ENCODE data around the gene RALA.
"Not testable (repeated sequence)": the region's sequence is repeated elsewhere in the genome, so short reads cannot be mapped to it uniquely, and the experiment has no call there.

The RALA gene

GRCh38 chr7:39651265-39651664 is 27.9 kb downstream of the RALA start:
- DNase-seq, result no peak

DNA sequence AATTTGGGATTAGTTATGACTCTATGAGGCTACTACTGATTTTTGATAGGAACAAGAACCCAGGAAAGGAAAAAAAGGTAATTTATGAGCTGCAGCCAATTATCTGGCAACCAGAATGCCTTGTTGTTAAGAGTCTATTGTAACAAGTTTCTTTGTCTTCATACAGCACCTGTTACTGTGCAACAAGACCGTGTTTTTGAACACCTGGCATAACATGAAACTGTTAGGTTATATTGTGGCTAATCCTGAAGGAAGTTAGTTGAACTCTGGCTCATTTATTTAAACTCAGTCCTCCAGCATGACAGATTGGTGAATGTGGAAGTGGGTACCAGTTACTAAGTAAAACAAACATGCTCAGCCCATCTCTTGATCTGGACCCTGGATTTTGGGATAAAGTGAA is 33.0 kb downstream of the RALA start:
- no peak for DNase-seq

DNA sequence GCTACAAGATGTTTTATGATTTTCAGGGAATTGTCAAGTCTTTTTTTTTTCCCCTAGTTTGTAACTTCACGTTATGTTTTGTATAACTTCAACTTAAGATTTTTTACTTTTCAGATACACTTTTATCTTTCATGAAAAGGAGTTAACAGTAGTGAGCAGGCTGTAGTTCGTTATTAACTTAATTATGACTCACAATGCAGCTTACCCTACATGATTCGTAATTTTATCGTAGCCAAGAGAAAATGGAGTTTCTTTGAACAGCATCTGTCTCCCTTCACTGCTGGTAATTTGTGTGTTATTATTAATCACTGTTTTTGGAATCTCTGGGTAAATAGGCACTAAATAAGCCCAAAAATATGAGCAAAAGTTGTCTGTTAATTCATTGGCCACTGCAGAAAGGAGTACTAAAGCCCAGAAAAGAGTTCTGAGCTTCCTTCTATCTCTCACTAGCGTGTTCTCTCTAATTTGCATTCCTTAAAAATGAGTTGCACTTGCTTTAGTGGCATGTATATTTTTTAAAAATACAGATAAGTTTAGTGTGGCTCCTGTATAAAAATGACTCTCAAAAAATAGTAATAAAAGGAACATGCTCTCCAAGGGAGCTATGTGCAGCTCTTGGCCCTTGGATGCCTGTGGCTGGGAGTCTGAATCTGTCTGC is 36.1 kb downstream of the RALA start:
- DNase-seq, result no peak

DNA sequence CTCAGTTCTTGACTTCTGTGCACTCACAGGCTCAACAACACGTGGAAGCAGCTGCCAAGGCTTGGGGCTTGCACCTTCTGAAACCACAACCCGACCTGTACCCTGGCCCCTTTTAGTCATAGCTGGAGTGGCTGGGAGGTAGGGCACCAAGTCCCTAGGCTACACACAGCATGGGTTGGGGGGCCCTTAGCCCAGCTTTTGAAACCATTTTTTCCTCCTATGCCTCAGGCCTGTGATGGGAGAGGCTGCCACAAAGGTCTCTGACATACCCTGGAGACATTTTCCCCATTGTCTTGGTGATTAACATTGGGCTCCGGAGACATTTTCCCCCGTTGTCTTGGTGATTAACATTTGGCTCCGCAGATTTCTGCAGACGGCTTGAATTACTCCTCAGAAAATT is 38.6 kb downstream of the RALA start:
- DNase-seq, result no peak

- DNase-seq, result no peak
Observed at GRCh38 chr7:39663263-39663662, 39.9 kb downstream of the RALA start.

- DNase-seq, result no peak
Observed at GRCh38 chr7:39664057-39664456, 40.7 kb downstream of the RALA start.

DNA sequence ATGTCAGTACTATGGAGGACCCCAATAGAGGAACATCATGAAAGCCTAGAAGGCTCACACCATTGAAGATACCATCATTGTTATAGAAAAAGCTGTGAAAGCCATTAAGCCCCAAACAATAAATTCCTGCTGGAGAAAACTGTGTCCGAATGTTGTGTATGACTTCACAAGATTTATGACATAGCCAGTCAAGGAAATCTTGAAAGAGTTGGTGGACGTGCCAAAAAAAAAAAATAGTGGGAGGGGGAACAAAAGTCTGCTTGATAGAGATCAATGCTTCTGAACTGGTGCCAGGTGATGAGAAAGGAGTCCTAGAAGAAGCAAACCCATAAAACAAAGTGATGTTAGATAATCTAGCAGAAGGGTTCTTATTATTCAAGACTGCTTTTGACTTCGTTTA is 41.2 kb downstream of the RALA start:
- no peak for DNase-seq

- no peak for DNase-seq
Observed at GRCh38 chr7:39666562-39666961, 43.2 kb downstream of the RALA start.

- DNase-seq, result no peak
Observed at GRCh38 chr7:39667341-39667923, 44.1 kb downstream of the RALA start.

- DNase-seq, result not testable (repeated sequence)
Observed at GRCh38 chr7:39668280-39668679, 44.9 kb downstream of the RALA start.

DNA sequence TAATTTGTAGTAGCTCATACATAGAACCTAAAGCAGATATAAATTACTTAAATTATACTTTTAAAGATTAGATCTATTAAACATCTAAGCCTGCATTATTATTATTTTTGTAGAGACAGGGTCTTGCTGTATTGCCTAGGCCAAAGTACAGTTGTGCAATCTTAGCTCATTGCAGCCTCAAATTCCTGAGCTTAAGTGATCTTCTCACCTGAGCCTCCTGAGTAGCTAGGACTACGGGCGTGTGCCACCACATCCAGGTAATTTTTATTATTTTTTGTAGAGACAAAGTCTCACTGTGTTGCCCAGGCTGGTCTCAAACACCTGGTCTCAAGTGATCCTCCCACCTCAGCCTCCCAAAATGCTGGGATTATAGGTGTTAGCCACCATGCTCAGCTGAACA is 46.7 kb downstream of the RALA start:
- no peak for DNase-seq

GRCh38 chr7:39670934-39671333 is 47.6 kb downstream of the RALA start:
- no peak for DNase-seq

GRCh38 chr7:39672176-39672575 is 48.8 kb downstream of the RALA start:
- no peak for DNase-seq

DNA sequence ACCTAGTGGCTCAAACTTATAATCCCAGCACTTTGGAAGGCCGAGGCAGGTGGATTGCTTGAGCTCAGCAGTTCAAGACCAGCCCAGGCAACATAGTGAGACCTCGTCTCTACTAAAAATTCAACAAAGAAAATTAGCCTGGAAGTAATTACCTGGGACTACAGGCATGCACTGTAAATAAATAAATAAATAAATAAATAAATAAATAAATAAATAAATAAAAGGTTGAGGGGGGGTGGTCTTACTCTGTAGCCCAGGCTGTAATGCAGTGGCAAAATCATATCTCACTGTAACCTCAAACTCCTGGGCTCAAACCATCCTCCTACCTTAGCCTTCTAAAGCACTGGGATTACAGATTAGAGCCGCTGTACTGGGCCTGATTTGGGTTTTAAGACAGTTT is 50.5 kb downstream of the RALA start:
- no peak for DNase-seq

DNA sequence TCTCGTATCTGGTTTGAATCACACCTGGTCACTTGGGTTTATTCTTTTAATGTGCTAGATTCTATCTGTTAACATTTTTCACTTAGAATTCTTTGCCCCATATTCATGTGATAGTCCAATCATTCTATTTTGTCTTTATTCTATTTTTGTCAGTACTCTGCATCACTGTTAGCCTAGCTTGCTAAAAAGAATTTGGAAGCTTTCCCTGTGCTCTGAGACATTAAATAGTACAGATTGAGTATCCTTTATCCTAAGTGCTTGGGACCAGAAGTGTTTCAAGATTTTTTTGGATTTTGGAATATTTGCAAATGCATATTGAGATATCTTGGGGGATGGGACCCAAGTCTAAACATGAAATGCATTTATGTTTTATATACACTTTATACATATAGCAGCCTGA is 51.0 kb downstream of the RALA start:
- DNase-seq, result no peak

GRCh38 chr7:39676346-39676745 is 53.0 kb downstream of the RALA start:
- DNase-seq, result no peak

DNA sequence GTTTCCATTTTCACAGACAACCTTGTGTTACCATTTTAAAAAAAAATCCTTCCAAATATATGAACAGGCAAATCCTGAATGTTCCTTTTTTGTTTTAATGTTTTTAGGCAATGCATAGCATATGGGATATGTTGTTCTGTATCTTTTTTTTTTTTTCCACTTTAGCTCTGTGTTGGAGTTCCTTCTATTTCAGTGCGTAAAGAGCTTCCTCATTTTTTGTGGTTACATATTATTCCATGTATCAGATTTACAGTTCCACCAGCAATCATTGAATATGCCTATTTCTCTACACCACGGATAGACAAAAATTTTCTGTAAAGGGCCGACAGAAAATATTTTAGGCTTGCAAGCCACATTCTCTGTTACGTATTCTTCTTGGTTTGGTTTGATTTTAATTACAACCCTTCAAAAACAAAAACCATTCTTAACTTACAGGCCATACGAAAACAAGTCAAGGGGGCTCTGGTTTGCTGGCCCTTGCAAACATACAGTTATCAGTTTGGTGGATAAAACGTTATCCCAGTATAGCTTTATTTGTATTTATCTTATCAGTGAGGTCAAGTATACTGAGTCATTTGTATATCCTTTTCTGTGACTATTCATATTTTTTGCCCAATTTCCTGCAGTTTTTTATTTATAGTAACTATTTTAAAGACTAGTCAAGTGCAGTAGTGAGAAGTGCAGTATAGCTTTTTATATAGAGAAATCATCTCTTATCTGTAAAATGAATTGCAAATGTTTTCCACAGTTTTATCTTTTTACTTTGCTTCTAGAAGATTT is 55.7 kb downstream of the RALA start:
- no peak for DNase-seq

GRCh38 chr7:39679874-39680273 is 56.5 kb downstream of the RALA start:
- not testable (repeated sequence) for DNase-seq

- DNase-seq, result no peak
Observed at GRCh38 chr7:39681887-39682441, 58.6 kb downstream of the RALA start.

DNA sequence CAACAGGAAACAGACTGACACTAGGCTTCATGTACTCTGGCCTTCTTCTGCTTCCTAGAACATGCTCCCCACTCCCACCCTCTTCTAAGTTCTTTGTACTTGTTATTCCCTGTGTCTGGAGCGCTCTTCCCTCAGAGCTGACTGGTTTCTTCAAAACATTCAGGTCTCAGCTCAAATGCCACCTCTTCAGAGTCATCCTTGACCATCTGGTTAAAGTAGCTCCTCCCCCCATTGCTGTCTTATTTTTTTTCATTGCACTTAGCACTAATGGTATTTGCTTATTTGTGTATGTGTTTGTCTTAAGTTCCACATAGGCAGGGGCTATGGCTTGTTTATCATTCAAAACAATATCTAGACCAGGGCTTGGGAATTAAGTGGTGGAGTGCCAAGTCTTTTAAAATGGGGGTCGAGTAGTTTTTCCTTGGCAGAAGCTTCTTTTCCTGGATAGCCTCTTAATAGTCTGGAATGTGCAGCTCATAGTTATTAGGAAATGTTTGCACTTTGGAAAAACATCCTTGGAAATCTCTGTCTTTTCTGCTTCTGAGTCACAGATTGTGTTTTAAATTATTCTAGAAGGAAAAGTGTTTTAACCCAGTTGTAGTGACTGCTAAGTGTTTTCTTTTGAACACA is 60.0 kb downstream of the RALA start:
- DNase-seq, result no peak

GRCh38 chr7:39686261-39686924 is 63.0 kb downstream of the RALA start:
- DNase-seq, result no peak

DNA sequence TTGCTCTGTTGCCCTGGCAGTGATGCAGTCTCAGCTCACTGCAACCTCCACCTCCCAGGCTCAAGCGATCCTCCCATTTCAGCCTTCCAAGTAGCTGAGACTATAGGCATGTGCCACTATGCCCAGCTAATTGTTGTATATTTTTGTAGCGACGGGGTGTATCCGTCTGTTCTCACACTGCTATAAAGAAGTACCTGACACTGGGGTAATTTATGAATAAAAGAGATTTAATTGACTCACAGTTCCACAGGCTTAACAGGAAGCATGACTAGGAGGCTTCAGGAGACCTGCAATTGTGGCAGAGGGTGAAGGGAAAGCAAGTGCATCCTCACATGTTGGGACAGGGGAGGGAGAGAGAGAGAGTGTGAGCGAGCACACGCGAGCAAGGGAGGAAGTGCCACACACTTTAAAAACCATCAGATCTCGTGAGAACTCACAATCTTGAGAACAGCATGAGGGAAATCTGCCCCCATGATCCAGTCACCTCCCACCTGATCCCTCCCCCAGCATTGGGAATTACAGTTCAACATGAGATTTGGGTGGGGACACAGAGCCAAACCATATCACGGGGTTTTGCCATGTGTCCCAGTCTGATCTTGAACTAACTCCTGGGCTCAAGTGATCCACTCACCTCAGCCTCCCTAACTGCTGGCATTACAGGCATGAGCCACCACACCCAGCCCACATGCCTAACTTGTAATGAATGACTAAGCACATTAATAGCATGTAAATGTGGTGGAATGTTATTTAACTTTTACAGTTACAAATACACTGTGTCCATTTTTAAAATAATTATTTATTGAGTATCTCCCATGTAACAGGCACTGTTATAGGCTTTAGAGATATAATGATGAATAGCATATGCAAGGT is 65.5 kb downstream of the RALA start:
- no peak for DNase-seq
